Activated CD4-positive, alpha-beta memory T cell treated with anti-CD3 and anti-CD28 coated beads for 36 hours (primary cell): ENCODE results near the gene MROH8. TPM values are rescaled to one million over a fixed set of nuclear protein-coding genes. Genes with fewer than 3 reads are reported as not detected.

Experiments used
- CTCF ChIA-PET: fragments of 350-600 bp; sonication (Branson Sonifier 250); formaldehyde crosslinking; loops from one replicate; lab custom pipeline; 2021; ENCODE audit warnings: antibody characterized with exemption, inconsistent platforms; lab: Charles Lee
- POLR2A ChIA-PET: fragments of 350-600 bp; sonication (Branson Sonifier 250); formaldehyde crosslinking; loops from one replicate; lab custom pipeline; 2021; ENCODE audit warnings: antibody characterized with exemption; lab: Charles Lee
- DNase-seq: peaks from one replicate; pipeline ENCODE4 v3.0.0-alpha.2; 2020
- H3K27ac Mint-ChIP-seq: one replicate; pipeline ENCODE4 v1.8.0; 2021; ENCODE audit warnings: mixed read lengths
- H3K27me3 Mint-ChIP-seq: one replicate; pipeline ENCODE4 v1.8.0; 2021; ENCODE audit warnings: mixed read lengths
- H3K36me3 Mint-ChIP-seq: one replicate; pipeline ENCODE4 v1.8.0; 2021; ENCODE audit warnings: mixed read lengths
- H3K4me1 Mint-ChIP-seq: one replicate; pipeline ENCODE4 v1.8.0; 2021; ENCODE audit warnings: low read depth, mixed read lengths
- H3K4me3 Mint-ChIP-seq: one replicate; pipeline ENCODE4 v1.8.0; 2021; ENCODE audit warnings: mild to moderate bottlenecking, mixed read lengths
- H3K9me3 Mint-ChIP-seq: one replicate; pipeline ENCODE4 v1.8.0; 2021; ENCODE audit warnings: mixed read lengths
- intact Hi-C: fragments of 100-400 bp; cut with micrococcal nuclease; formaldehyde crosslinking; loops from one replicate; pipeline ENCODE4 v1.15.1; 2023
- total RNA-seq, 2 experiments: library from RNA; stranded (reverse); gene quantifications; one replicate each; pipeline ENCODE4 v1.2.3, GENCODE V29; 2021

The MROH8 gene
- total RNA-seq, 2 experiments from 2014 or later: 1.8 to 2.0 TPM

DNA sequence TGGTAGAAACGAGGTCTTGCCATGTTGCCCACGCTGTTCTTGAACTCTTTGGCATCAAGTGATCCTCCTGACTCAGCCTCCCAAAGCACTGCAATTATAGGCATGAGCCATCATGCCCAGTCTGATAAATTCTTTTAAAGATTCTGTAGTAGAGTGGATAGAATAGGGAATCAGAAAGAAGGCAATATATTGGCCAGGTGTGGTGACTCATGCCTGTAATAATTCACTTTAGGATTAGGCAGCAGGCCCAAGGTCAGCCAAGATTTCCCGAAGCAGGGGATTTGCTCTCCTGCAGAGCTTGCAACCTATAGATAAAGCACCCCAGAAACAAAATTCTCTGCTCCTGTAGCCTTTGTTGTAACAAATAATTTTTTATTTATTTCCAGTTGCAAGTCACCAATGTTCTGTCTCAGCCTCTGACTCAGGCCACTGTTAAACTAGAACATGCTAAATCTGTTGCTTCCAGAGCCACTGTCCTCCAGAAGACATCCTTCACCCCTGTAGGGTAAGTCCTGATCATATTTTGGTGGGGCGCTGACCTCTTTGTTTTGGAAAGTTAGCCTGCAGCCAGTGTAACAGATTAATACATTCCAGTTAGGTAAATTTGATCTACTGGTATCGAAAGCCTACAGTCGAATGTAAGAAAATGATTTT, 30.4 kb upstream of the MROH8 start:
- intact Hi-C loops: no loop called here
- Mint-ChIP-seq H3K9me3 (no peaks in the 10 kb centered on the region), H3K27ac (no peak overlapping the region), H3K4me1 (no peaks in the 10 kb centered on the region), H3K27me3 (no peaks in the 10 kb centered on the region), H3K4me3 (no peak overlapping the region), H3K36me3 (peaks cover 41% of the 10 kb centered on the region)
- ChIA-PET CTCF (no interaction called here), POLR2A (no interaction called here)
- DNase-seq: no peak

DNA sequence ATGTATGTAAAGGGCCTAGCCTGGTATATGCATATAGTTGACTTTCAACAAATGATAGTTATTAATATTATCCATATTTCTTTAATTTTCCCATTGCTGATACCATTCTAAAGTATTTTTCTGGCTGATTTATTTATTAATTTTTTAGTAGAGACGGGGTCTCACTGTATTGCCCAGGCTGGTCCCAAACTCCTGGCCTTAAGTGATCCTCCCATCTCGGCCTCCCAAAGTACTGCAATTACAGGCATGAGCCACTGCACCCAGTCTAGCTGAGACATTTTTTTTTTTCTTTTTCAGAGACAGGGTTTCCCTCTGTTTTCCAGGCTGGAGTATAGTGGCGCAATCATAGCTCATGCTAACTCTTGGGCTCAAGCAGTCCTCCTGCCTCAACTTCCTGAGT, 29.8 kb upstream of the MROH8 start:
- POLR2A ChIA-PET: no interaction called here
- CTCF ChIA-PET: no interaction called here
- peaks cover 47% of the 10 kb centered on the region for H3K36me3 Mint-ChIP-seq

DNA sequence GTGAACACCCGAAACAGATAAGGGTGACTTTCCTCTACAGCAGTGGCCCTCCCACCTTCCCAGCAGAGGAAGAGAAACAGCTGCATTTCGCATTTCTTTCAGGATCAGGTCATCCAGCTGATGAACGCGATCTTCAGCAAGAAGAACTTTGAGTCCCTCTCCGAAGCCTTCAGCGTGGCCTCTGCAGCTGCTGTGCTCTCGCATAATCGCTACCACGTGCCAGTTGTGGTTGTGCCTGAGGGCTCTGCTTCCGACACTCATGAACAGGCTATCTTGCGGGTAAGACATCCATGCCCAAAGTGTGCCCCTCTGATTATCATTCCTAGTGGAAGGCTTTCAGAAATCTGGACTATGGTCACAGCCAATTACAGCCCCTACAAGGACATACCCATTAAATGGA, 27.8 kb upstream of the MROH8 start:
- ChIA-PET POLR2A (no interaction called here), CTCF (interaction anchor here (1.8 kb wide), 1 partner anchor 15 kb away, joined by 4 read pairs; no protein-coding TSS in a partner anchor)
- no peaks in the 10 kb centered on the region for H3K4me1 Mint-ChIP-seq
- no peak overlapping the region for H3K4me3 Mint-ChIP-seq
- no peak for DNase-seq
- H3K36me3 Mint-ChIP-seq: peaks cover 49% of the 10 kb centered on the region
- no peak overlapping the region for H3K27ac Mint-ChIP-seq
- H3K9me3 Mint-ChIP-seq: no peaks in the 10 kb centered on the region
- intact Hi-C loops: no loop called here
- H3K27me3 Mint-ChIP-seq: no peaks in the 10 kb centered on the region

More for the DNA sequence above, 29.8 kb upstream of the MROH8 start:
- H3K4me1 Mint-ChIP-seq: no peaks in the 10 kb centered on the region
- no peak for DNase-seq
- no peak overlapping the region for H3K27ac Mint-ChIP-seq
- H3K9me3 Mint-ChIP-seq: no peaks in the 10 kb centered on the region
- no peaks in the 10 kb centered on the region for H3K27me3 Mint-ChIP-seq
- intact Hi-C loops: no loop called here
- H3K4me3 Mint-ChIP-seq: no peak overlapping the region

DNA sequence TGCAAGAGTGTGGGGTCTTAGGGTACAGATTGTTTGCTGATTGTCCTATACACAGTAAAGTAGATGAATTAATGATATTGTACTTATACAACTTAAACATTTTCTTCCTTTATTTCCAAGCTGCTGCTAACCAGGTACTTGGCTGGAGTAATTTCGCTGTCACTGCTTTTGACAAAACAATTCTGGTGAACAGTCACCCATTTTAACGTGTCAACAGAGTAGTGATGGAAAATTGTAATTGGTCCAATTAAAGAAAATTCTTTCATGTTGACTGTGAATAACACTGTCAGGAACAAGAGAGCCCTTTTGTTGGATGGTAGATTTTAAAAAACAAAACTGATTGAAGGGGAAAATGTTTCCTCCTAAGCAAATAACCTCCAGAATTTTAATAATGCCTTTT, 26.4 kb upstream of the MROH8 start:
- ChIA-PET CTCF (interaction anchor here (1.8 to 2.4 kb wide), 2 partner anchors 10 to 14 kb away, joined by 4 to 16 read pairs; no protein-coding TSS in a partner anchor), POLR2A (no interaction called here)
- Mint-ChIP-seq H3K4me1 (no peaks in the 10 kb centered on the region), H3K27me3 (no peaks in the 10 kb centered on the region), H3K4me3 (no peak overlapping the region), H3K9me3 (no peaks in the 10 kb centered on the region), H3K36me3 (peaks cover 54% of the 10 kb centered on the region), H3K27ac (no peak overlapping the region)
- no peak for DNase-seq
- intact Hi-C loops: no loop called here

DNA sequence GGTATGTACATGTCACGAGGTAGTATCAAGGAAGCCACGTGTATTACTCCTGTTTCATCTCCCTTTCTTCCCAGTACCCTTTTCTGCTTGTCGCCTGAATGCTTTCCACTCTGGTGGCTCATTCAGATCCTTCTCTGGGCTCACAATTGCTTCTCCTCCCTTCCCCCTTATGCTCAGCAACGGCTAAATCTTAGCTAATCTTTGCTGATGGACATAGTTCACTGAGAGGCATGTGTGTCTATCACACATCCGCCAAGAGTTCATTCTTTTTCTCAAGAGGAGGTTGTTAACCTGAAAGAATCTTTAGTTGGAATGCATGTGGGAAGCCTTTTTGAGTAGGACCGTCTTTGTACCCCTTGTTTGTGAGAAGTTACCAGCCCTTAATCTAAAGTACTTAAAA, 25.8 kb upstream of the MROH8 start:
- CTCF ChIA-PET: interaction anchor here (1.8 to 2.4 kb wide), 2 partner anchors 10 to 13 kb away, joined by 4 to 16 read pairs; no protein-coding TSS in a partner anchor
- H3K36me3 Mint-ChIP-seq: peaks cover 60% of the 10 kb centered on the region
- POLR2A ChIA-PET: no interaction called here
- intact Hi-C loops: no loop called here
- H3K4me3 Mint-ChIP-seq: no peak overlapping the region
- no peak overlapping the region for H3K27ac Mint-ChIP-seq
- no peaks in the 10 kb centered on the region for H3K27me3 Mint-ChIP-seq
- no peaks in the 10 kb centered on the region for H3K4me1 Mint-ChIP-seq
- H3K9me3 Mint-ChIP-seq: no peaks in the 10 kb centered on the region
- DNase-seq: no peak

DNA sequence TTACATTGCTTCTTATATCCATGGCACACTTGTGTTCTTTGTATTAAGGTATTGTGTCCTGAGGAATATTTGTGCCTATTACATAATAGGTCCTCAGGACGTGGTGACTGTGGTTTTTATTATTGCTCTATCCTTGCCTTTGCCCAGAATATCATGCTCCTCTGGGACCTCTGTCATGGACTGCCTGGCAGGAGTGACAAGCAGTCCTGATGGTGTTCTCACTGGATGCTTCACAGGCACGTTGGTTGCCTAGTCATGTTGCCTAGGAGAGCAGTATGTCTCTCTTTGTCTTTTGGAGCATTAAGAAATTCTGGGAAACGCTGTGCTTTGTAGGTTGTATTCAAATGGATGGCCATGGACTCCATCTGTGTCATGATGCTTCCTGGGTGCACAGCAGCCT, 24.7 kb upstream of the MROH8 start:
- no peak for DNase-seq
- no peaks in the 10 kb centered on the region for H3K9me3 Mint-ChIP-seq
- no peaks in the 10 kb centered on the region for H3K4me1 Mint-ChIP-seq
- ChIA-PET CTCF (interaction anchor here (0.6 to 2.4 kb wide), 3 partner anchors 9 to 1001 kb away, joined by 3 to 16 read pairs (median 4); no protein-coding TSS in a partner anchor), POLR2A (no interaction called here)
- H3K36me3 Mint-ChIP-seq: peaks cover 62% of the 10 kb centered on the region
- intact Hi-C loops: no loop called here
- H3K27me3 Mint-ChIP-seq: no peaks in the 10 kb centered on the region
- no peak overlapping the region for H3K4me3 Mint-ChIP-seq
- H3K27ac Mint-ChIP-seq: no peak overlapping the region

DNA sequence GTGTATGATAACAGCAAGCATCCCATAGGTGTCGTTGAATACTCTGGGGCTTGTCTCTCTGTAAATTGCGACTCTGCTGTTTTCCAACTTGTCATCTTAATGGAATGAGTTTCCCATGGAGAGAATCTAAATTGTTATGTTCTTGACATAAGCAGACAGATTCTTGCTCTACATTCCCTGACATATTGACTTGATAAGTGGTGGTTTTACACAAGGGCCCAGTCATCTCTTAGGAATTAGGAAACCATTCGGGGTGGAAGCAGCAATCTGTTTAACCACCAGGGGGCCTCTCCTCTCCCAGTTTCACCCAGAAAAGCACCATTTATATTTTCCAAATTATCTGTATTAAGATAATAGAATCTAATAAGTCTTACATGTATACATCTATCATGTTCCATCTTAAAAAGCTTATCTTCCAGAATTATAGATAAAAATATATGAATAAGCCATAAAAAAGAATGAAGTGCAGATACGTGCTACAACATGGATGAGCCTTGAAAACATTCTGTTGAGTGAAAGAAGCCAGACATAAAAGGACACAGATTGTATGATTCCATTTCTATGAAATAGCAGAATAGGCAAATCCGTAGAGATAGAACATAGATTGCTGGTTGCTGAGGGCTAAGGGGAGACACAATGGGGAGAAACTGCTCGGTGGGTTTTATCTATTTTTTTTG, 23.1 kb upstream of the MROH8 start:
- ChIA-PET POLR2A (no interaction called here), CTCF (interaction anchor here (0.6 to 3.5 kb wide), 7 partner anchors 9 to 335 kb away, joined by 3 to 31 read pairs (median 4); no protein-coding TSS in a partner anchor)
- peak; percentile 20 for DNase-seq
- intact Hi-C loops: no loop called here
- no peaks in the 10 kb centered on the region for H3K27me3 Mint-ChIP-seq
- peaks cover 59% of the 10 kb centered on the region for H3K36me3 Mint-ChIP-seq
- no peaks in the 10 kb centered on the region for H3K4me1 Mint-ChIP-seq
- no peak overlapping the region for H3K4me3 Mint-ChIP-seq
- H3K9me3 Mint-ChIP-seq: no peaks in the 10 kb centered on the region
- H3K27ac Mint-ChIP-seq: no peak overlapping the region

DNA sequence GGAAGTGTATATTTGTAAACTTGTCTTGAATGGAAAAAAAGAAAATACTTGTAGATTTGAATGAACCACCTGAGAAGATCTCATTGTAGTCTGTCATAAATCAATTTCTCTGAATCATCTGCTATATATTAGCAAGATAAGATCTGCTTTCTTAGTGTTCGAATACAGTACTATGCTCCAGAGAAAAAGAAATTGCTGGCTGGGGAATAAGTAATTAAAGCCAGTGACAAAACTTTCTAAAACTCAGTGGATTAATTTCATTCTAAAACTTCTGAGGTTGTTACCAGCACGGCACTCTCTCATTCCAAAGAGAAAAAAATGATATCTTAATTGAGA, 22.4 kb upstream of the MROH8 start:
- Mint-ChIP-seq H3K36me3 (peaks cover 57% of the 10 kb centered on the region), H3K4me1 (peaks cover 6% of the 10 kb centered on the region)
- POLR2A ChIA-PET: no interaction called here

DNA sequence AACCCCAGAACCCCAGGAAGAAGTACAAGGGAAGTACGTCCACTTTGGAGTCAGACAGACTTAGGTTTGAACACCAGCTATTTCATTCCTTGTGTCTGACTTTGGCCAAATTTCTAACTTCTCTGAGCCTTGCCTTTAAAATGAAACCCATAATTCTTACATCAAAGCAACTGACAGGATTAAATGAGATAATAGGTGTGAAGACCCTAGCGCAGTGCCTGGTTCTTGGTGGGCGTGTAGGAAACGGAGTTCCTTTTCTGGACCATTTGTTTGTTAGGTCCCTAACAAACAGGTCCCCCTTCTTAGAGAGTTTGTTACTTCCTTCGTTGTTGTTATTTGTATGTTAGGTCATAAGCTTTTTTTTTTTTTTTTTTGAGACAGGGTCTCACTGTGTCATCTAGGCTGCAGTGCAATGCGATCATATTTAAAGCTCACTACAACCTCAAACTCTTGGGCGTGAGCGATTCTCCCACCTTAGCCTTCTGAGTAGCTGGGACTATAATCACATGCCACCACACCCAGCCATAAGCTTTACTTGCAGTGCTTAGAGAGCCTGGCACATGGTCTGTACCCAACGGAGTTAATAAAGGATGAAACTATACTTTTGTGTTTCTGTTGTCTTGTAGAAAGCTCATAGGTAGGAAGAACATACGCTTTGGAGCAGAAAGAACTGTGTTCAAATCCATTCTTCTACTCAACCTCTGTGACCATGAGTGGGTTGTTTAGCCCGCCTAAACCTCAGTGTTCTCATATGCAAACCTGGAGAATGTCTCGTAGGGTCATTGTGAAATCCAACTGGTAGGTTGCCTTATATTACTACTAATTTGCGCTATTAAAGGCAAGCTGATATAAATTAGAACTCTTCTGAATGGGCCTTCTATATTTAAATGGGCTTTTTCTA, 21.8 kb upstream of the MROH8 start:
- peaks cover 60% of the 10 kb centered on the region for H3K36me3 Mint-ChIP-seq
- no peak for DNase-seq
- POLR2A ChIA-PET: interaction anchor here (0.6 kb wide), 1 partner anchor 331 kb away, joined by 4 read pairs; no protein-coding TSS in a partner anchor
- H3K27me3 Mint-ChIP-seq: no peaks in the 10 kb centered on the region
- no peak overlapping the region for H3K4me3 Mint-ChIP-seq
- intact Hi-C loops: no loop called here
- H3K4me1 Mint-ChIP-seq: peaks cover 10% of the 10 kb centered on the region
- no peak overlapping the region for H3K27ac Mint-ChIP-seq
- CTCF ChIA-PET: interaction anchor here (1.5 to 3.5 kb wide), 4 partner anchors 11 to 333 kb away, joined by 4 to 31 read pairs (median 6); partner anchors contain the start of genes MROH8 and RPN2
- H3K9me3 Mint-ChIP-seq: no peaks in the 10 kb centered on the region

More for the DNA sequence above, 22.4 kb upstream of the MROH8 start:
- Mint-ChIP-seq H3K9me3 (no peaks in the 10 kb centered on the region), H3K4me3 (no peak overlapping the region), H3K27ac (no peak overlapping the region), H3K27me3 (no peaks in the 10 kb centered on the region)
- intact Hi-C loops: no loop called here
- CTCF ChIA-PET: interaction anchor here (1.5 to 3.5 kb wide), 4 partner anchors 11 to 333 kb away, joined by 4 to 31 read pairs (median 6); partner anchors contain the start of genes MROH8 and RPN2
- DNase-seq: no peak

DNA sequence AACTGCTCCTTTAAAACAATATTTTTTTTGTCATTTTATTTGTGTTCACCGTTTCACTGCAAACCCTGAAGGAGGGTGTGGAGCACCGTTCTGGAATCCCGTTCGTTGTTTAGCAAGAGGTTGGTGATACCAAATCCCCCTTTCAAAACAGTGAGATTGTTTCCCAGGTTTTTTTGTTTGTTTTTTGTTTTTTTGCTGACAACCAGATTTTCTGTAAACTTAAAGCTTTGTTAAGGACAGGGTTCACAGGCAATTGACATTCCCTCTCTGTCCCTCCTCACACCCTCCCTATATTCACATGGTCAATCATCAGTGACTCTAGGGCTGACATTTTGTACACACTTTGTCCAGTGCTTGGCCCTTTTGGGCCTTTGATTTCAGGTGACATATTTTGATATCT, 21.0 kb upstream of the MROH8 start:
- POLR2A ChIA-PET: no interaction called here
- CTCF ChIA-PET: interaction anchor here (1.5 to 3.5 kb wide), 3 partner anchors 10 to 334 kb away, joined by 5 to 31 read pairs (median 8); partner anchors contain the start of genes MROH8 and RPN2
- H3K36me3 Mint-ChIP-seq: peaks cover 59% of the 10 kb centered on the region

DNA sequence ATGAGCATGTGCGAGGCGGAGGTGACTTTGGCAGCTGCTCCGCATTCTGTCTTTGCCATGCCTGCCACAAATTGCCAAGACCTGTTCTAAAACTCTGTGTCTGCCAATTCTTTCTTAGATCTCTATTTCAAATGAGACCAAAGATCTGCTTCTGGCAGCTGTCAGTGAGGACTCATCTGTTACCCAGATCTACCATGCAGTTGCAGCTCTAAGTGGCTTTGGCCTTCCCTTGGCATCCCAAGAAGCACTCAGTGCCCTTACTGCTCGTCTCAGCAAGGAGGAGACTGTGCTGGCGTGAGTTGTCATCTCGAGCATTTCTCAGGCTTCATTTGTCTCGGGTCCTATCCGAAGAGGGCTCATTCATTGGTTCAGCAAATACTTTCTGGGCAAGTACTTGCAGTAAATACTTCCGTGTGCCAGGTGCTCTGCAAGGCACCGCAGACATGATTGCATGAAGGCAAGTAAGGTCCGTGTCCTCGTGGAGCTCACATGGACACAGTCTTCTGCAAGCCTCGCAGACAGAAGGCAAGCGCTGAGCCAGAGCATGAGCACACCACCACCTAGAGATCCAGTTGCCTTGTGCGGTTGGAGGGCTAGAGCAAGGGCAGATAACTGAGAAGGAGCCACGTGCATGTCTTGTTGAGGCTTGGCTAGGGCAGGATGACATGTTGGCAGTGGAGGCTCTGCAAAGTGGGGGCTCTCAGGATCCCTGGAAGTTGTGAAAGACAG, 19.7 kb upstream of the MROH8 start:
- Mint-ChIP-seq H3K4me1 (peaks cover 27% of the 10 kb centered on the region), H3K9me3 (no peaks in the 10 kb centered on the region), H3K27ac (no peak overlapping the region), H3K27me3 (no peaks in the 10 kb centered on the region), H3K4me3 (no peak overlapping the region), H3K36me3 (peaks cover 47% of the 10 kb centered on the region)
- CTCF ChIA-PET: interaction anchor here (1.2 kb wide), 1 partner anchor 17 kb away, joined by 3 read pairs; no protein-coding TSS in a partner anchor
- POLR2A ChIA-PET: no interaction called here
- no peak for DNase-seq
- intact Hi-C loops: loop anchor here (10.0 kb wide), 1 partner anchor 186 kb away; no protein-coding TSS in a partner anchor

More for the DNA sequence above, 21.0 kb upstream of the MROH8 start:
- no peak overlapping the region for H3K27ac Mint-ChIP-seq
- H3K27me3 Mint-ChIP-seq: no peaks in the 10 kb centered on the region
- peaks cover 15% of the 10 kb centered on the region for H3K4me1 Mint-ChIP-seq
- H3K4me3 Mint-ChIP-seq: no peak overlapping the region
- intact Hi-C loops: no loop called here
- H3K9me3 Mint-ChIP-seq: no peaks in the 10 kb centered on the region
- DNase-seq: no peak
